CD4-positive, alpha-beta T cell treated with Interleukin-15 for 1 hour (primary cell): ENCODE results near the gene TNS4.
"Not testable (repeated sequence)": the region's sequence is repeated elsewhere in the genome, so short reads cannot be mapped to it uniquely, and the experiment has no call there.

Source experiments
- DNase-seq: peaks from one replicate; pipeline ENCODE4 v3.0.0-alpha.2; 2020

TNS4 gene

DNA sequence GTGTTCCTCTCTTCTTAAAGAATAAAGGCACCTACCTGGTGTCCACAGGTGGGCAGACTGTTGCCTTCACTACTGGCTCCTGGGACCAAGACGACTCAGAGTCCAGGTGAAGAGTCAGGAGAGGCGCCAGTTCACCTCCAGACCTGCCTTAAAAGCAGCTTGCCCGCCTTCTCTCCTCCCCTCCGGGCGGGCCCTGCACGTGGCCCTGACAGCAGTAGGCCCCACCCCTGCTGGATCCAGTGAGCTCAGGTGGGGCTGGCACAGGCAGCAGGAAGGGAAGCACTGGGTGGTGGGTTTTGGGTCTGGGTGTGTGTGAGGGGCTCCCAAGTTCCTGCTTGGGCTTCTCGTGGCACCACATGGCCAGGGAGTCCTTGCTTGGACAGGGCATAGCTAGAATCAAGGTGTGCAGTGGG, at the start of gene TNS4:
Gene TNS4 (minus strand): TSS at position 125 of the 413 bp plus-strand sequence. CDS start 5,198 bp downstream, outside the sequence.
- no peak for DNase-seq

- DNase-seq = no peak
Measured at GRCh38 chr17:40550608-40551007, 49.2 kb upstream of the TNS4 start.

DNA sequence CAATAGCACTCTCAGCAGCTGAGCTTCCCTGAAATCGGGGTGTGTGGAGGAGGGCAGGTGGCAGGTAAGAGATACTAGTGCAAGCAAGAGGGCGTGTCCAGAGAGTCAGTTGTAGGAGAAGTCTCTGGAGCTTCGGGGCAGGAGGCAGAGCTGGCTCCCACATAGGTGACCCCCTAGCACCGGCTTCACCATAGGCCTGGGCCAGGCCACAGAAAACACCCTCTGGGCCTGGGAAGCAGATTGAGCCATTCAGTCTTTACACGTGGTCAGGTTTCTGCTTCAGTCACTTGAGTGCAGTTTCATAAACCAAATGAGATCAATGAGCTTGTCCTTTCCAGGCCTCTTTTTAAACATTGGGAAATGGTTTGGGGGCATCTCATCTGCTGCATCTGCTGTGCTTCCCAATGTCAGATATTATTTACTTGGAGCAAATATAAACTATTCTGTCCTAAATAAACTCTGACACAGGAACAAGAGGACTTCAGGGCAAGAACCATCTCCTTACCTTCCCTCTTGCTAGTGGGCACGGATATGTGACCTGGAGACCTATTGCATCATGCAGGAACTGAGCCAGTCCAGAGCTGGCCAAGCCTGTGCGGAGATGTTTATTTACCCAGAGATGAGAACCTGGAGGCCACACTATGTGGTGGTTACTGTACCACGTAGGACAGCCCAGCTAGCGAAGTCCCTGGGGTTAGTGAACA, 47.7 kb upstream of the TNS4 start:
- DNase-seq = no peak

DNA sequence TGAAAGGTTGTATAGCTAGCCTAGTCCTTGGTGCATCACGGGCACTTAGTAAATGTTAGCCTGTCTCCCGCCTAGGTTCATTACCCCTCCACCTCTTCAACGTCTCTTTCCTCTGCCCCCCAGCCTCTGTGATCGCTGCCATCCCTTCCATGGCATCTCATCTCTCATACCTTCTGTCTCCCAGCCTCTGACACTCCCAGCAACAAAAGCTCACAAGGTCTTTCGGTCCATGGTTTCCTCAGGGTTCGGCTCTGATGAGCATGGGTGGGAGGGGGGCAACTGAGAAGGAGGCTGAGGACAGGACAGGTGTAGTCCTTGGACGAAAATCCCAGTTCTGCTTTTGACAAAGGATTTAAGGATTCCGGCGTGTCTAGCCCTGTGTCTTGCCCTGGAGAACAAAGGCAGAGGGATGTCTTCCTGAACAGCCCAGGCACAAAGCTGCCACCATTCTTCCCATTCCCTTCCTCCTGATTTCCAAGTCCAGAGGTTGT, 47.1 kb upstream of the TNS4 start:
- DNase-seq = no peak

GRCh38 chr17:40547785-40548478, 46.5 kb upstream of the TNS4 start:
- no peak for DNase-seq

GRCh38 chr17:40547079-40547784, 45.8 kb upstream of the TNS4 start:
- peak; percentile 77 for DNase-seq

- DNase-seq = not testable (repeated sequence)
Measured at GRCh38 chr17:40546497-40546896, 45.1 kb upstream of the TNS4 start.

- no peak for DNase-seq
Measured at GRCh38 chr17:40545660-40546059, 44.2 kb upstream of the TNS4 start.

GRCh38 chr17:40542558-40543411, 41.4 kb upstream of the TNS4 start:
- DNase-seq = peak; percentile 65

DNA sequence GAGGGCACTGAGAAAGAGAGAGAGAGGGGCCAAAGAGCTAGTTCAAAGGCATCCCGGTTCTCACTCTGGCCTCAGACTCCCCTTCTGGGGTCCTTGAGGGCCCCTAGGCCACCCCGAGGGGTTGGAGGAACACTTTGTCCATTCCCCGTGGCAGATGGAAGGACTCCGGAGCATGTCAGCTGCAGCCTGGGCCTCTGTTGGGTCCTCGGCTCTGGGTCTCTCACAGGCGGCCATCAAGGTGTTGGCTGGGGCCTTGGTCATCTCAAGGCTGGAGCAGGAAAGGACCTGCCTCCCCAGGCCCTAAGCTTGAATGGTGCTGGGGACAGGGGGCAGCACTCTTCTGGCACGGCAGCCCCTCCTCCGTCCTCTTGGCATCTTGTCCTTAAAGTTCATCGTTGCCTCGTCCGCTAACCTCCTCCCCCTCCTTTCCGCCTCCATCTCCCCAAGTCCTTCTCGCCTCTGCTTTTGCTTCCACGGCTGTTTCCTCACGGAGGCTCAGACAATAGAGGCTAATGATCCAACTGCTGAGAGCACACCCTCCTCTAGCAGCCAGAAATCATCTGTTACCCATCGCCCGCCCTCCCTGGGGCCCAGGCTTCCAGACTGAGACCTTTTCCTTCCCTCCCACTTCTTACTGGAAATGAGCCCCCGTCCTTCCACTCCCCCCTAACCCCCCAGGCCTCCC, 40.6 kb upstream of the TNS4 start:
- DNase-seq = no peak

DNA sequence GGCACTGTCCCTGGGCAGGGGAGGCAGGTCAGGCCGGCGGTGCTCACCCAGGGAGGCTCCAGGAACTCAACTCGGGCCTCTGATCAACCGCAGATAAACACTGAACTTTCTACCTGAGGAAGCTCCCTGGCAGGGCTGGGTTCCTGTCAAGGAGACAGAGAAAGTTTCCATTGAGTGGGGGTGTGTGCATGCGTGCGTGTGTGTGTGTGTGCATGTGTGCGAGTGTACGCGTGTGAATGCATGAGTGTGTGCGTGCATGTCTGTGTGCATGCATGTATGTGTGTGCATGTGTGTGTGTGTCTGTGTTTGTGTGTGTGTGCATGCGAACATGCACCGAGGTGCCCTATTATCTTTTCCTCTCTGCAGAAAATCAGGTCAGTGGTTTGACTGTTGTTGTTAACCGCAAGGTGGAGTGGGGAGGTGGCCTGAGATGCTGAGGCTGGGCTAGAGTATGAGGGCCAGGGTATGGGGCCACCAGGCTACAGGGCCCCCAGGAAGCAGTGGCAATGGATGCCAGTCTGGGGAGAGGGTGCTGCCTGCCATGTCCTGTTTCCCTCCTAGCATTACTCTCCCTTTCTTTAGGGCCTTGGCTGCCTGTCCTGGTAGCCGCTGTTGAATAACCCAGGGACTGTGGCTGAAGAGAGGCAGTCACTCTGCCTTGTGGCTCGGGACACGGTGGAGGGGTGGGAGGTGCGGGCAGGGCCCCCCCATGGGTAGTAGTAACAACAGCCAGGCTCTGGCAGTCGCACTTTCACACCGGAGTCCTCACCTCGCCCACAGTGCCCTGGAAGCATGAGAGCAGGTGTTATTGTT, 39.8 kb upstream of the TNS4 start:
- peak; percentile 71 for DNase-seq

DNA sequence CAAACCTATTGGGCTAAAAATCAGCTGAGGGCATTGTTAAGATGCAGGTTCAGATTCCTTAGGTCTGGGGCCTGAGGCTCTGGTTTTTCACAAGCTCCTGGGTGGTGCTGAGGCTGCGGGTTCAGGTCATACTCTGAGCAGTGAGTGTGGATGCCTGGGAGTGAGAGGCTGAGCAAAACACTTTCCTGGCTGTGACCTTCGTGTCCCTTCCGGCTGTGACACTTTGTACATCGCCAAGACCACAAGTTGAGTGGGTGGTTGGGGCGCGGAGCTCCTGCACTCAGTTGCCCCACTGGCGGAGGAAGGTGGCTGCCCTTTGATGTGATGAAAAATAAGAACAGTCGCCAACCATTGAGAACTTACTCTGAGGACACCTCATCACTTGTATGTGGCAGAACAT, 39.0 kb upstream of the TNS4 start:
- peak; percentile 57 for DNase-seq

GRCh38 chr17:40539711-40540411, 38.4 kb upstream of the TNS4 start:
- no peak for DNase-seq

GRCh38 chr17:40538936-40539705, 37.7 kb upstream of the TNS4 start:
- DNase-seq = no peak

DNA sequence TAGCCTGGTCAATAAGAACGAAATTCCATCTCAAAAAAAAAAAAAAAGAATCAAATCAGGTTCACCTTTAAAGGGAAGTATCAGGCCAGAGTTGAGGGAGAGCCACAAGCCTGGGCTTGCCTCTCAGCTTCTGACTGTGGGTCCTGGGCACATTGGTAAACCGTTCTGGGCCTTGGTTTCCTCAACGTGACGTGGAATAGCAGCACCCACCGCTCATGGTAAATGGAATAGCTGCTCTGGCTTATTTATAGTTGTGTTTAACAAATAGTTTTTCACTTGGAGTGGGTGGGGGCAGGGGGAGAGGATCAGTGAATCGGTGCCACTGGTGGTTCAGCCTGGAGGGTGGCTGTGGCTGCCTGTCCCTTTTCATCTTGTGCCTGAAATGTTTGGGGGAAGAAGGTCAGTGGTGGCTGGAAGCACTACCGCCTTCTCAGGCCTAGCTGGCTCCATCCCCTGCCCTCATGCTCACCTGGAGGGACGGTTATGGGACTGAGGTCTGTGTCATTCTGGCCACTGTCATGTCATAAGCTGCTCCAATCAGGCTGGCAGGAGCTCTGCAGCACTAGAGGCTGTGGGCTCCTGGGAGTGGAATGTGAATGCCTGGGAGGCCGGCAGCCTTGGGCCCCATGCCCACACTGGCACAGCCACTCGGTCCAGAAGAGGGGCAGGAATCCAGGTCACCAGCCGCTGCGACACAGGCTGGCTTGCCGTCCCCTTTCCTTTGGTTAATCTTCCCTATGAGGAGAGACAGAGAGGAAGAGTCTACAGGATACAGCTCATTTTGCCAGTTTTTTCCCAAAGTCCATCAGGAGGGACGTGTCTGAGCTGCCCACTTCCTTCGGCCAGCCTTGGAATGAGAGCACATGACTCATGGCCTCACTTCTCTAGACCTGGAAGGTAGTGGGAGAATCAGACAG, 36.9 kb upstream of the TNS4 start:
- DNase-seq = no peak

GRCh38 chr17:40536295-40537171, 35.1 kb upstream of the TNS4 start:
- no peak for DNase-seq

GRCh38 chr17:40535924-40536294, 34.5 kb upstream of the TNS4 start:
- no peak for DNase-seq

DNA sequence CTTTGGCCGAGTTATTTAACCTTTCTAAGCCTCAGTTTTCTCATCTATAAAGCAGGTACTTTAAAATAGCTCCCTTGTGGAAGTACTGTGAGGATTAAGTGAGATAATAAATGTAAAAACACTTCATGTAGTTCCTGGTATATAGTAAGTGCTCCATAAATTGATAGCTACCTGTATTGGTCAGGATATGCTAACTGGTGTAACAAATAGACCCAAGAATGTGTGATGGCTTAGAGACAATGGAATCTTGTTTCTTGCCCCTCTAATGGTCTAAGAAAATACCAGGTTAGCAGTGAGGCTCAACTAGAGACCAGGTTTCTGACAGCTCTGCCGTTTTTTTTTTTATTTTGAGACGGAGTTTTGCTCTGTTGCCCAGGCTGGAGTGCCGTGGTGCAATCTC, 34.0 kb upstream of the TNS4 start:
- DNase-seq = no peak
